SK-N-MC (cell line): ENCODE results near the gene DNAJC30.

Experiments used
- FOXP2 ChIP-seq: optimal IDR thresholded peaks from 2 replicates; pipeline ENCODE3; 2011; ENCODE audit warnings: mild to moderate bottlenecking, moderate library complexity; ENCODE audit not compliant: insufficient read depth; ENCODE audit errors: extremely low read length, control extremely low read depth
- POLR2AphosphoS5 ChIP-seq: IDR thresholded peaks from 2 replicates; pipeline ENCODE4 v1.6.1; 2012; ENCODE audit warnings: mild to moderate bottlenecking, low read depth, low read length, borderline replicate concordance

DNA sequence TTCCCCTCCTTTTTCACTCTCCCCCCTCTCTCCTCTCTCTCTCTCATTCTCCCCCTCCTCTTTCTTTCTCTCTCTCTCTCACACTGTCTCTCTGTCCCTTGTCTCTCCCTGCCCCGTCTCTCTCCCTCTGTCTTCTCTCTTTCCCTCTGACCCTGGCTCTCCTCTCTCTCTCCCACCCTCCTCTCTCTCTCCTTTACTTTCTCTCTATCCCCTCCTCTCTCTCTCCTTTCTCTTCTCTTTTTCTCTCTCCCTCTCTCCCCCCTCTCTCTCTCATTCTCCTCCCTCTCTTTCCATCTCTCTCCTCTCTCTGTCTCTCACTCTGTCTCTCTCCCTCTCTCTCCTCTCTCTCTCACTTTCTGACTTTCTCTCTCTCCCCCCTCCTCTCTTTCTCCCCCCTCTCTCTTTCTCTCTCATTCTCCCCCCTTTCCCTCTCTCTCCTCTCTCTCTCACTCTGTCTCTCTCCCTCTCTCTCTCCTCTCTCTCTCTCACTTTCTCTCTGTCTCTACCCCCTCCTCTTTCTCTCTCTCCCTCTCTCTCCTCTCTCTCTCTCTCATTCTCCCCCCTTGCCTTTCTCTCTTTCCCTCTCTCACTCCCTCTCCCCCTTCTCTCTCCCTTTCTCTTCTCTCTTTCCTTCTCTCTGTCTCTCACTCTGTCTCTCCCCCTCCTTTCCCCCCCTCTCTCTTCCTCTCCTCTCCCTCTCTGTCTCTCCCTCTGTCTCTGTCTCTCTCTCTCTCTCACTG, 34.5 kb downstream of the DNAJC30 start:
- TF ChIP-seq FOXP2 (no peak), POLR2AphosphoS5 (no peak)
